SU-DHL-6 (cell line): ENCODE data around the gene GIPC3.

Experiments
- EZH2phosphoT487 ChIP-seq: fragments of 200-600 bp; sonication (generic), shearing (Covaris generic); conservative IDR thresholded peaks from 2 replicates; pipeline ENCODE4 v1.6.1; 2018; ENCODE audit warnings: mild to moderate bottlenecking, antibody characterized with exemption, low read length, moderate library complexity, mixed read lengths
- TF ChIP-seq, protein P1 (sequence below): fragments of 200-600 bp; sonication (generic); IDR thresholded peaks from one replicate; pipeline ENCODE4 v1.5.1; 2017; ENCODE audit warnings: antibody characterized with exemption, mild to moderate bottlenecking, low read length, moderate library complexity; ENCODE audit not compliant: insufficient read depth, poor library complexity, severe bottlenecking

DNA sequence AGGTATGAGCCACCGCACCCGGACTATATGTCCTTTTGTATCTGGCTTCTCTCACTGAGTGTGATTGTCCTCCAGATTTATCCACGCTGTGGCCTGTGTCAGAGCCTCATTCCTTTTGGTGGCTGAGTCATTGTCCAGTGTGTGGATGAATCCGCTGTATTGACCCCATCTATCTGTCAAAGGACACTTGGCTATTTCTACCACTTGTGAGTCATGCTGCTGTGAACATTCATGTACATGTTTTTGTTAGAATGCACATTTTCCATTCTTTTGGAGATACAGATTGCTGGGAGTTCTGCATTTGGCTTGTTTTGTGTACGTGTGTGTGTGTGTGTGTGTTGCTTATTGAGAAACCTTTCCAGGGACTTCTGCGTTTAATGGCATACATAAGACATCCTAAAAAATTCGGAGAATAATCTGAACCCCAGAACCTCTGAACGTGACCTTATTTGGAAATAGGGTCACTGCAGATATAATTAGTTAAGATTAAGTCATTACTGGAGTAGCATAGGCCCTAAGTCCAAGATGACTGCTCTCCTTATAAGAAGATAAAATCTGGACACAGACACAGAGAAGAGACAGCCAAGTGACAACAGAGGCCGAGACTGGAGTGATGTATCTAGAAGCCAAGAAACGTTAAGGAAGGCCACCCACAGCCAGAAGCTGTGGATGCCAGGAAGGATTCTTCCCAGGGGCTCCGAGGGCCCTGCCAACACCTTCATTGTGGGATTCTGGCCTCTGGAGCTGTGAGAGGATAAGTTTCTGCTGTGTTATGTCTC lies 4.9 kb upstream of the GIPC3 start:
- TF ChIP-seq, protein P1, sequence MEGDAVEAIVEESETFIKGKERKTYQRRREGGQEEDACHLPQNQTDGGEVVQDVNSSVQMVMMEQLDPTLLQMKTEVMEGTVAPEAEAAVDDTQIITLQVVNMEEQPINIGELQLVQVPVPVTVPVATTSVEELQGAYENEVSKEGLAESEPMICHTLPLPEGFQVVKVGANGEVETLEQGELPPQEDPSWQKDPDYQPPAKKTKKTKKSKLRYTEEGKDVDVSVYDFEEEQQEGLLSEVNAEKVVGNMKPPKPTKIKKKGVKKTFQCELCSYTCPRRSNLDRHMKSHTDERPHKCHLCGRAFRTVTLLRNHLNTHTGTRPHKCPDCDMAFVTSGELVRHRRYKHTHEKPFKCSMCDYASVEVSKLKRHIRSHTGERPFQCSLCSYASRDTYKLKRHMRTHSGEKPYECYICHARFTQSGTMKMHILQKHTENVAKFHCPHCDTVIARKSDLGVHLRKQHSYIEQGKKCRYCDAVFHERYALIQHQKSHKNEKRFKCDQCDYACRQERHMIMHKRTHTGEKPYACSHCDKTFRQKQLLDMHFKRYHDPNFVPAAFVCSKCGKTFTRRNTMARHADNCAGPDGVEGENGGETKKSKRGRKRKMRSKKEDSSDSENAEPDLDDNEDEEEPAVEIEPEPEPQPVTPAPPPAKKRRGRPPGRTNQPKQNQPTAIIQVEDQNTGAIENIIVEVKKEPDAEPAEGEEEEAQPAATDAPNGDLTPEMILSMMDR = no peak
- no peak for TF ChIP-seq EZH2phosphoT487
